ENCODE data around the gene BAIAP2L1.

Gene BAIAP2L1

DNA sequence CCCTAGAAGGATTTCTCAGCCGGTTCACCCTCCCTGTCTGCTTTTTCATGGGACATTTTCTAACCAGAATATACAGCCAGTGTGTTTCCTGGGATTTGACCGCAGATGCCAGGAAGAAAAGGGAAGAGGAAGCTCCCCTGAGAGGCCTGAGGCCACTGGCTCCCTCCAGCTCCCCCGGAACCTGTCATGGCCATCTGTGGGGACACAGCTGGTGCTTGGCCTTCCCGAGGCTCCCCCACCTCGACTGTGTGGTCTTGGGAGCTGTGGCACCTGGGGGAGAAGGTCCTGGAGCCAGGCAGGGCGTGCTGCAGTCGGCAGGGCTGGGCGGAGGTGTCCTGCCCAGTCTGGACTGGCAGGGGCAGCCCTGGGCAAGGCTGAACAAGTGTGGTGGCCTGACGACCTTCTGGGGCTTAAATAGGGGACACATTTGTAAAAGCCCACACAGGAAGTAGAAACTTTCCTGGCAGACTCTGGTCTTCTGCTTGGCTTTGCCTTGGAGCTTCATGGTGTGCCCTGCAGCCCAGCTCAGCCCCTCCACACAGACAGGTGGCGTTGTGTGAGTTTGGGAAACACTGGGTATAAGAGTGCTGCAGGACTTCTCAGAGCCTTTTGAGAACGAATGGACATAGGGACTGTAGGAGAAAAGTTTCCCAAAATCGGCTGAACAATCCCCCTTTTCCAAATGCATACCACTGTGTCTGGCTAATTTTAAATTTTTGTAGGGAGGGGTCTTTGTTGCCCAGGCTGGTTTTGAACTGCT is 112.6 kb downstream of the BAIAP2L1 start:
- Histone ChIP-seq H3K9ac (no peak overlapping the region), H3K27ac (no peak overlapping the region), H3K4me1 (no peaks in the 10 kb centered on the region), H2AFZ (no peak overlapping the region), H3K4me3 (ENCODE audit: low read depth, low read length) (no peak overlapping the region), H3K36me3 (ENCODE audit: control insufficient read depth, insufficient read depth, low read length) (no peaks in the 10 kb centered on the region), H3K27me3 (ENCODE audit: control insufficient read depth, insufficient read depth, low read length) (no peaks in the 10 kb centered on the region), H3K79me2 (peaks cover 15% of the 10 kb centered on the region), H3K9me3 (ENCODE audit: control insufficient read depth, low read length) (no peaks in the 10 kb centered on the region), H3K4me2 (ENCODE audit: low read length) (no peak overlapping the region)
- TF ChIP-seq CTCF (IDR thresholded peaks at IDR 0.05), result no peak

- no peaks in the 10 kb centered on the region for H3K9me3 ChIP-seq (ENCODE audit: control insufficient read depth, low read length)
- peaks cover 17% of the 10 kb centered on the region for H3K79me2 ChIP-seq
- H3K27ac ChIP-seq, result no peak overlapping the region
- no peak overlapping the region for H3K4me2 ChIP-seq (ENCODE audit: low read length)
- no peak for TF ChIP-seq CTCF (IDR thresholded peaks at IDR 0.05)
- H3K4me3 ChIP-seq (ENCODE audit: low read depth, low read length), result no peak overlapping the region
- no peaks in the 10 kb centered on the region for H3K36me3 ChIP-seq (ENCODE audit: control insufficient read depth, insufficient read depth, low read length)
- no peaks in the 10 kb centered on the region for H3K27me3 ChIP-seq (ENCODE audit: control insufficient read depth, insufficient read depth, low read length)
- H3K4me1 ChIP-seq, result peaks cover 3% of the 10 kb centered on the region
- H2AFZ ChIP-seq, result no peak overlapping the region
- H3K9ac ChIP-seq, result no peak overlapping the region
These were observed 113.4 kb downstream of the BAIAP2L1 start for GRCh38 chr7:98287486-98287959.

GRCh38 chr7:98286701-98287485 is 114.0 kb downstream of the BAIAP2L1 start:
- Histone ChIP-seq H3K4me2 (ENCODE audit: low read length) (no peak overlapping the region), H3K36me3 (ENCODE audit: control insufficient read depth, insufficient read depth, low read length) (no peaks in the 10 kb centered on the region), H3K27ac (no peak overlapping the region), H3K27me3 (ENCODE audit: control insufficient read depth, insufficient read depth, low read length) (no peaks in the 10 kb centered on the region), H3K9ac (no peak overlapping the region), H2AFZ (no peak overlapping the region), H3K79me2 (peaks cover 21% of the 10 kb centered on the region), H3K9me3 (ENCODE audit: control insufficient read depth, low read length) (no peaks in the 10 kb centered on the region), H3K4me1 (peaks cover 6% of the 10 kb centered on the region), H3K4me3 (ENCODE audit: low read depth, low read length) (no peak overlapping the region)
- TF ChIP-seq CTCF (IDR thresholded peaks at IDR 0.05), result no peak

DNA sequence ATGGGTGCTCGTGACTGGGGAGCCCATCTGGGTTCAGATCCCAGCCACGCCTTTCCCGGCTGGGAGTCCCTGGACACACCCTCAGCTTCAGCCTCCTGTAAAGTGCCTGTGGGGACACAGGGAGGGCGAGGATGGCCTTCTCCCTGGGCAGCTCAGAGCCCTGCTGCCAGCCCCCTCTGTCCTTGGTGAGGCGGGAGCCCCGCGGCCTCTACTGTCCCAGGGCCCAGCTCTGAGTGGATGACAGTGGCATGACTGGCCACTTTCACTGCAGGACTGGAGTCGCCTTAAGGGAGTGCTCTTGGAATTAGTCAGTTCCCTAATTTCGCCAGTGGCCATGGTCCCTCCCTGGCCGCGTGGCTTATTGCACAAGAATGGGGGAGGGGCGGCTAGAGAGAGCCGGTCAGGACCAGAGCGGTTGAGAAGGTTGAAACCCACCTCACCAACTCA is 114.8 kb downstream of the BAIAP2L1 start:
- no peak overlapping the region for H3K27ac ChIP-seq
- H3K4me1 ChIP-seq, result peaks cover 6% of the 10 kb centered on the region
- no peak overlapping the region for H3K4me3 ChIP-seq (ENCODE audit: low read depth, low read length)
- H3K9ac ChIP-seq, result no peak overlapping the region
- H3K9me3 ChIP-seq (ENCODE audit: control insufficient read depth, low read length), result no peaks in the 10 kb centered on the region
- peaks cover 21% of the 10 kb centered on the region for H3K79me2 ChIP-seq
- H3K4me2 ChIP-seq (ENCODE audit: low read length), result no peak overlapping the region
- H3K27me3 ChIP-seq (ENCODE audit: control insufficient read depth, insufficient read depth, low read length), result no peaks in the 10 kb centered on the region
- H2AFZ ChIP-seq, result no peak overlapping the region
- no peaks in the 10 kb centered on the region for H3K36me3 ChIP-seq (ENCODE audit: control insufficient read depth, insufficient read depth, low read length)
- TF ChIP-seq CTCF (IDR thresholded peaks at IDR 0.05), result no peak

Data from parathyroid adenoma (tissue), 2 donors.